Measurements from ENCODE around the gene NUDT14. TPM values are rescaled to one million over a fixed set of nuclear protein-coding genes. Genes with fewer than 3 reads are reported as not detected.

Gene NUDT14
- total RNA-seq, 1 experiment from 2014 or later: 50.8 TPM

- BruUV-seq (replicated peaks): no TSS peak
- H4K20me1 ChIP-seq (ENCODE audit: low read length): no peaks in the 10 kb centered on the region
Measured at GRCh38 chr14:105195522-105196264, 14.6 kb upstream of the NUDT14 start.

GRCh38 chr14:105195051-105195450 lies 13.9 kb upstream of the NUDT14 start:
- H3F3A ChIP-seq (ENCODE audit: low read length, unreplicated experiment): no peaks in the 10 kb centered on the region
- no peaks in the 10 kb centered on the region for H3K36me3 ChIP-seq (ENCODE audit: low read depth, low read length)
- ATAC-seq: no peak
- H3K9ac ChIP-seq (ENCODE audit: low read length): no peak overlapping the region
- intact Hi-C loops (cut with micrococcal nuclease): no loop called here
- no peak overlapping the region for H3K4me3 ChIP-seq (ENCODE audit: low read length)
- DNase-seq: no peak
- no peak overlapping the region for H3K4me2 ChIP-seq (ENCODE audit: low read length)
- BruUV-seq (replicated peaks): no TSS peak
- ChIA-PET POLR2A (ENCODE audit: unreplicated experiment) (no interaction called here), CTCF (no interaction called here)
- H2AFZ ChIP-seq (ENCODE audit: low read length): no peak overlapping the region
- no peak overlapping the region for H3K27ac ChIP-seq (ENCODE audit: low read length)
- no peaks in the 10 kb centered on the region for H3K9me2 ChIP-seq (replicated peaks; ENCODE audit: low read length)
- H4K20me1 ChIP-seq (ENCODE audit: low read length): no peaks in the 10 kb centered on the region
- no peaks in the 10 kb centered on the region for H3K9me3 ChIP-seq (ENCODE audit: low read length)
- no peak for TF ChIP-seq CTCF (conservative IDR thresholded peaks at IDR 0.05; ENCODE audit: low read depth, low read length)
- TF ChIP-seq EZH2 (IDR thresholded peaks at IDR 0.05; ENCODE audit: low read length, unreplicated experiment): no peak
- no peak for TF ChIP-seq EZH2phosphoT487 (IDR thresholded peaks at IDR 0.05; ENCODE audit: borderline replicate concordance, low read length)
- H3K27me3 ChIP-seq (ENCODE audit: low read length): peaks cover 18% of the 10 kb centered on the region
- H3K4me1 ChIP-seq (ENCODE audit: insufficient read depth, low read length): 0 out of 2 replicates have a peak, but pooled peaks cover 4% of the 10 kb centered on the region
- no peaks in the 10 kb centered on the region for H3K79me2 ChIP-seq (ENCODE audit: low read length)

More at GRCh38 chr14:105195522-105196264, 14.6 kb upstream of the NUDT14 start:
- TF ChIP-seq CTCF (conservative IDR thresholded peaks at IDR 0.05; ENCODE audit: low read depth, low read length): no peak
- no peak for TF ChIP-seq EZH2phosphoT487 (IDR thresholded peaks at IDR 0.05; ENCODE audit: borderline replicate concordance, low read length)
- no peak for TF ChIP-seq EZH2 (IDR thresholded peaks at IDR 0.05; ENCODE audit: low read length, unreplicated experiment)
- H3K9me2 ChIP-seq (replicated peaks; ENCODE audit: low read length): no peaks in the 10 kb centered on the region
- CTCF ChIA-PET: no interaction called here
- POLR2A ChIA-PET (ENCODE audit: unreplicated experiment): no interaction called here
- no peak overlapping the region for H3K27ac ChIP-seq (ENCODE audit: low read length)
- no peak overlapping the region for H3K4me3 ChIP-seq (ENCODE audit: low read length)
- ATAC-seq (no peak), DNase-seq (no peak)
- H3K27me3 ChIP-seq (ENCODE audit: low read length): peaks cover 18% of the 10 kb centered on the region
- no peaks in the 10 kb centered on the region for H3K79me2 ChIP-seq (ENCODE audit: low read length)
- 0 out of 2 replicates have a peak, but pooled peaks cover 4% of the 10 kb centered on the region for H3K4me1 ChIP-seq (ENCODE audit: insufficient read depth, low read length)
- H3K9me3 ChIP-seq (ENCODE audit: low read length): no peaks in the 10 kb centered on the region
- H3F3A ChIP-seq (ENCODE audit: low read length, unreplicated experiment): no peaks in the 10 kb centered on the region
- no peaks in the 10 kb centered on the region for H3K36me3 ChIP-seq (ENCODE audit: low read depth, low read length)
- H3K9ac ChIP-seq (ENCODE audit: low read length): no peak overlapping the region
- no peak overlapping the region for H2AFZ ChIP-seq (ENCODE audit: low read length)
- intact Hi-C loops (cut with micrococcal nuclease): no loop called here
- no peak overlapping the region for H3K4me2 ChIP-seq (ENCODE audit: low read length)

All from PC-3 (cell line).